PC-9 (cell line): Measurements from ENCODE around the gene MELK.

Experiments used
- EZH2 ChIP-seq: fragments of 200-600 bp; sonication (generic); IDR thresholded peaks from 2 replicates; pipeline ENCODE4 v1.8.0; 2017; ENCODE audit warnings: antibody characterized with exemption, low read depth
- TF ChIP-seq, protein P1 (sequence below): fragments of 200-600 bp; sonication (generic); conservative IDR thresholded peaks from 2 replicates; pipeline ENCODE4 v1.6.1; 2017; ENCODE audit warnings: mixed run types, antibody characterized with exemption, mild to moderate bottlenecking, moderate library complexity

GRCh38 chr9:36560771-36561170 is 11.9 kb upstream of the MELK start:
- TF ChIP-seq, protein P1, sequence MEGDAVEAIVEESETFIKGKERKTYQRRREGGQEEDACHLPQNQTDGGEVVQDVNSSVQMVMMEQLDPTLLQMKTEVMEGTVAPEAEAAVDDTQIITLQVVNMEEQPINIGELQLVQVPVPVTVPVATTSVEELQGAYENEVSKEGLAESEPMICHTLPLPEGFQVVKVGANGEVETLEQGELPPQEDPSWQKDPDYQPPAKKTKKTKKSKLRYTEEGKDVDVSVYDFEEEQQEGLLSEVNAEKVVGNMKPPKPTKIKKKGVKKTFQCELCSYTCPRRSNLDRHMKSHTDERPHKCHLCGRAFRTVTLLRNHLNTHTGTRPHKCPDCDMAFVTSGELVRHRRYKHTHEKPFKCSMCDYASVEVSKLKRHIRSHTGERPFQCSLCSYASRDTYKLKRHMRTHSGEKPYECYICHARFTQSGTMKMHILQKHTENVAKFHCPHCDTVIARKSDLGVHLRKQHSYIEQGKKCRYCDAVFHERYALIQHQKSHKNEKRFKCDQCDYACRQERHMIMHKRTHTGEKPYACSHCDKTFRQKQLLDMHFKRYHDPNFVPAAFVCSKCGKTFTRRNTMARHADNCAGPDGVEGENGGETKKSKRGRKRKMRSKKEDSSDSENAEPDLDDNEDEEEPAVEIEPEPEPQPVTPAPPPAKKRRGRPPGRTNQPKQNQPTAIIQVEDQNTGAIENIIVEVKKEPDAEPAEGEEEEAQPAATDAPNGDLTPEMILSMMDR, result no peak
- no peak for TF ChIP-seq EZH2
